ENCODE data around the gene DUSP28. TPM values are rescaled to one million over a fixed set of nuclear protein-coding genes. Genes with fewer than 3 reads are reported as not detected.

Gene DUSP28
- total and polyA plus RNA-seq, 2 of the 13 experiments (the other 11 are each of a cell fraction or from before 2014, with no cell fraction given), result 5.2 to 8.6 TPM

DNA sequence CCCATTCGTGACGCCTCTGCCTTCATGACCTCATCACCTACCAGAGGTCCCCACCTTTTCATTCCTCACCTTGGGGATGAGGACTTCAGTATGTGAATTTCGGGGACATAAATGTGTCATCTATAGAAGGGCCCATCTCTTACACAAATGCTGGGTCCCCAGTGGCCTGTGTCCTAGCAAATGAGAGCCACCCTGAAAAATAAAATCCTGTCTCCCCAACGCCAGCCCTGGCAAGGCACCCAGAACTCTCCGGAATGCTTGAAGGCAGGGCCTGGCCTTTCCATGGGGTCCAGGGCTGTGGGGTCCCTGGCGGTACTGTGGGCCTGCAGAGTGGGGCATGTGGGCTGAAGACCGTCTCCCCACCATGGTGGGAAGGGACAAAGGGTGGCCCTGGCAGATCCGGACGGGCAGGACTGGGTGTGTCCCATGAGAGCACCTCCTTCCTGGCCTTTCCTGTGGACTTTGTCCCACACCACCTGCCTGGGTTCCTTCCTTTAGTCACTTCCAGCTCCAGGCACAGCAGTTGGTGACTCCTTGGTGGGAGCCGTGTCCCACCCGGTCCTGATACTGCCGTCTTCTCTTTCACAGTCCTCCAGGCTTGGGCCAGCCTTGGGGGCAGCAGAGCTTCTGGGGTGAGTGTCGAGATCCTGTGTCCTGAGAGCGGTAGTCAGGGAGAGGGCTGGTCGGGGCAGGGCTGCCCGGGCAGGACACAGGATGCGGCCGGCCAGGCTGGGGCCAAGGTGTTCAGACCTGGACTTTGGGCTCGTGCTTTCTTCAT lies 45.0 kb downstream of the DUSP28 start (continued):
- no peak for TF ChIP-seq SRSF4 (IDR thresholded peaks at IDR 0.05; ENCODE audit: low read depth, low read length, poor library complexity, severe bottlenecking)
- TF ChIP-seq ZNF839 (CRISPR knock-in tag; IDR thresholded peaks at IDR 0.05; ENCODE audit: borderline replicate concordance), result no peak
- TF ChIP-seq, protein P1, sequence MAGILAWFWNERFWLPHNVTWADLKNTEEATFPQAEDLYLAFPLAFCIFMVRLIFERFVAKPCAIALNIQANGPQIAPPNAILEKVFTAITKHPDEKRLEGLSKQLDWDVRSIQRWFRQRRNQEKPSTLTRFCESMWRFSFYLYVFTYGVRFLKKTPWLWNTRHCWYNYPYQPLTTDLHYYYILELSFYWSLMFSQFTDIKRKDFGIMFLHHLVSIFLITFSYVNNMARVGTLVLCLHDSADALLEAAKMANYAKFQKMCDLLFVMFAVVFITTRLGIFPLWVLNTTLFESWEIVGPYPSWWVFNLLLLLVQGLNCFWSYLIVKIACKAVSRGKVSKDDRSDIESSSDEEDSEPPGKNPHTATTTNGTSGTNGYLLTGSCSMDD (CRISPR knock-in tag; IDR thresholded peaks at IDR 0.05), result no peak
- no peak for TF ChIP-seq ZNF720 (CRISPR knock-in tag; IDR thresholded peaks at IDR 0.05)
- TF ChIP-seq PAX8 (CRISPR knock-in tag; IDR thresholded peaks at IDR 0.05; ENCODE audit: borderline replicate concordance), result peak; percentile 84; the same call in 1 of the 2 replicates
- no peak; the same call in none of the 2 replicates for TF ChIP-seq ZNF891 (CRISPR knock-in tag; IDR thresholded peaks at IDR 0.05)
- TF ChIP-seq MBNL3 (CRISPR knock-in tag; conservative IDR thresholded peaks at IDR 0.05), result no peak
- TF ChIP-seq ZMYM2 (CRISPR knock-in tag; IDR thresholded peaks at IDR 0.05), result peak; percentile 10; the same call in 1 of the 2 replicates
- no peak for TF ChIP-seq FOXA1 (IDR thresholded peaks at IDR 0.05)
- TF ChIP-seq FOXA1 (CRISPR knock-in tag; IDR thresholded peaks at IDR 0.05), result no peak; the same call in 1 of the 2 replicates
- TF ChIP-seq, protein P2, sequence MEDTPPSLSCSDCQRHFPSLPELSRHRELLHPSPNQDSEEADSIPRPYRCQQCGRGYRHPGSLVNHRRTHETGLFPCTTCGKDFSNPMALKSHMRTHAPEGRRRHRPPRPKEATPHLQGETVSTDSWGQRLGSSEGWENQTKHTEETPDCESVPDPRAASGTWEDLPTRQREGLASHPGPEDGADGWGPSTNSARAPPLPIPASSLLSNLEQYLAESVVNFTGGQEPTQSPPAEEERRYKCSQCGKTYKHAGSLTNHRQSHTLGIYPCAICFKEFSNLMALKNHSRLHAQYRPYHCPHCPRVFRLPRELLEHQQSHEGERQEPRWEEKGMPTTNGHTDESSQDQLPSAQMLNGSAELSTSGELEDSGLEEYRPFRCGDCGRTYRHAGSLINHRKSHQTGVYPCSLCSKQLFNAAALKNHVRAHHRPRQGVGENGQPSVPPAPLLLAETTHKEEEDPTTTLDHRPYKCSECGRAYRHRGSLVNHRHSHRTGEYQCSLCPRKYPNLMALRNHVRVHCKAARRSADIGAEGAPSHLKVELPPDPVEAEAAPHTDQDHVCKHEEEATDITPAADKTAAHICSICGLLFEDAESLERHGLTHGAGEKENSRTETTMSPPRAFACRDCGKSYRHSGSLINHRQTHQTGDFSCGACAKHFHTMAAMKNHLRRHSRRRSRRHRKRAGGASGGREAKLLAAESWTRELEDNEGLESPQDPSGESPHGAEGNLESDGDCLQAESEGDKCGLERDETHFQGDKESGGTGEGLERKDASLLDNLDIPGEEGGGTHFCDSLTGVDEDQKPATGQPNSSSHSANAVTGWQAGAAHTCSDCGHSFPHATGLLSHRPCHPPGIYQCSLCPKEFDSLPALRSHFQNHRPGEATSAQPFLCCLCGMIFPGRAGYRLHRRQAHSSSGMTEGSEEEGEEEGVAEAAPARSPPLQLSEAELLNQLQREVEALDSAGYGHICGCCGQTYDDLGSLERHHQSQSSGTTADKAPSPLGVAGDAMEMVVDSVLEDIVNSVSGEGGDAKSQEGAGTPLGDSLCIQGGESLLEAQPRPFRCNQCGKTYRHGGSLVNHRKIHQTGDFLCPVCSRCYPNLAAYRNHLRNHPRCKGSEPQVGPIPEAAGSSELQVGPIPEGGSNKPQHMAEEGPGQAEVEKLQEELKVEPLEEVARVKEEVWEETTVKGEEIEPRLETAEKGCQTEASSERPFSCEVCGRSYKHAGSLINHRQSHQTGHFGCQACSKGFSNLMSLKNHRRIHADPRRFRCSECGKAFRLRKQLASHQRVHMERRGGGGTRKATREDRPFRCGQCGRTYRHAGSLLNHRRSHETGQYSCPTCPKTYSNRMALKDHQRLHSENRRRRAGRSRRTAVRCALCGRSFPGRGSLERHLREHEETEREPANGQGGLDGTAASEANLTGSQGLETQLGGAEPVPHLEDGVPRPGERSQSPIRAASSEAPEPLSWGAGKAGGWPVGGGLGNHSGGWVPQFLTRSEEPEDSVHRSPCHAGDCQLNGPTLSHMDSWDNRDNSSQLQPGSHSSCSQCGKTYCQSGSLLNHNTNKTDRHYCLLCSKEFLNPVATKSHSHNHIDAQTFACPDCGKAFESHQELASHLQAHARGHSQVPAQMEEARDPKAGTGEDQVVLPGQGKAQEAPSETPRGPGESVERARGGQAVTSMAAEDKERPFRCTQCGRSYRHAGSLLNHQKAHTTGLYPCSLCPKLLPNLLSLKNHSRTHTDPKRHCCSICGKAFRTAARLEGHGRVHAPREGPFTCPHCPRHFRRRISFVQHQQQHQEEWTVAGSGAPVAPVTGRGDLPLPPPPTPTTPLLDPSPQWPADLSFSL (CRISPR knock-in tag; IDR thresholded peaks at IDR 0.05), result no peak
- TF ChIP-seq MIER3 (CRISPR knock-in tag; IDR thresholded peaks at IDR 0.05; ENCODE audit: borderline replicate concordance), result no peak
- TF ChIP-seq FOXA3 (CRISPR knock-in tag; IDR thresholded peaks at IDR 0.05), result peak; percentile 44; the same call in 1 of the 2 replicates
- TF ChIP-seq PRDM4 (CRISPR knock-in tag; IDR thresholded peaks at IDR 0.05; ENCODE audit: borderline replicate concordance), result no peak
- no peak for TF ChIP-seq TIGD3 (CRISPR knock-in tag; IDR thresholded peaks at IDR 0.05; ENCODE audit: borderline replicate concordance)
- TF ChIP-seq, protein P3, sequence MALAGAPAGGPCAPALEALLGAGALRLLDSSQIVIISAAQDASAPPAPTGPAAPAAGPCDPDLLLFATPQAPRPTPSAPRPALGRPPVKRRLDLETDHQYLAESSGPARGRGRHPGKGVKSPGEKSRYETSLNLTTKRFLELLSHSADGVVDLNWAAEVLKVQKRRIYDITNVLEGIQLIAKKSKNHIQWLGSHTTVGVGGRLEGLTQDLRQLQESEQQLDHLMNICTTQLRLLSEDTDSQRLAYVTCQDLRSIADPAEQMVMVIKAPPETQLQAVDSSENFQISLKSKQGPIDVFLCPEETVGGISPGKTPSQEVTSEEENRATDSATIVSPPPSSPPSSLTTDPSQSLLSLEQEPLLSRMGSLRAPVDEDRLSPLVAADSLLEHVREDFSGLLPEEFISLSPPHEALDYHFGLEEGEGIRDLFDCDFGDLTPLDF (CRISPR knock-in tag; IDR thresholded peaks at IDR 0.05), result no peak
